Vagina (tissue), 2 donors: ENCODE measurements around the gene SLC9A9.

Experiments
- POLR2A ChIP-seq, 2 donors: fragments of 450-650 bp; IDR thresholded peaks; one replicate each; pipeline ENCODE4 v1.6.1; 2017; ENCODE audit warnings: antibody characterized with exemption in 2 of 2, mild to moderate bottlenecking in 2 of 2, moderate library complexity in 2 of 2
- POLR2AphosphoS5 ChIP-seq, 2 donors: sonication (generic); formaldehyde crosslinking; IDR thresholded peaks; one replicate each; pipeline ENCODE4 v1.9.0; 2017; ENCODE audit warnings: antibody characterized with exemption in 2 of 2, mild to moderate bottlenecking in 2 of 2, low read depth in 1 of 2; ENCODE audit not compliant: insufficient read depth in 1 of 2
- TF ChIP-seq, protein P1 (sequence below), 3 experiments: fragments of 450-650 bp in 2 of 3; fragments of 200-600 bp in 1 of 3; sonication (generic) in 1 of 3; IDR thresholded peaks; one replicate each; pipeline ENCODE4 v1.5.1; 2017 to 2019; ENCODE audit warnings: antibody characterized with exemption in 3 of 3, mild to moderate bottlenecking in 2 of 3, moderate library complexity in 2 of 3

DNA sequence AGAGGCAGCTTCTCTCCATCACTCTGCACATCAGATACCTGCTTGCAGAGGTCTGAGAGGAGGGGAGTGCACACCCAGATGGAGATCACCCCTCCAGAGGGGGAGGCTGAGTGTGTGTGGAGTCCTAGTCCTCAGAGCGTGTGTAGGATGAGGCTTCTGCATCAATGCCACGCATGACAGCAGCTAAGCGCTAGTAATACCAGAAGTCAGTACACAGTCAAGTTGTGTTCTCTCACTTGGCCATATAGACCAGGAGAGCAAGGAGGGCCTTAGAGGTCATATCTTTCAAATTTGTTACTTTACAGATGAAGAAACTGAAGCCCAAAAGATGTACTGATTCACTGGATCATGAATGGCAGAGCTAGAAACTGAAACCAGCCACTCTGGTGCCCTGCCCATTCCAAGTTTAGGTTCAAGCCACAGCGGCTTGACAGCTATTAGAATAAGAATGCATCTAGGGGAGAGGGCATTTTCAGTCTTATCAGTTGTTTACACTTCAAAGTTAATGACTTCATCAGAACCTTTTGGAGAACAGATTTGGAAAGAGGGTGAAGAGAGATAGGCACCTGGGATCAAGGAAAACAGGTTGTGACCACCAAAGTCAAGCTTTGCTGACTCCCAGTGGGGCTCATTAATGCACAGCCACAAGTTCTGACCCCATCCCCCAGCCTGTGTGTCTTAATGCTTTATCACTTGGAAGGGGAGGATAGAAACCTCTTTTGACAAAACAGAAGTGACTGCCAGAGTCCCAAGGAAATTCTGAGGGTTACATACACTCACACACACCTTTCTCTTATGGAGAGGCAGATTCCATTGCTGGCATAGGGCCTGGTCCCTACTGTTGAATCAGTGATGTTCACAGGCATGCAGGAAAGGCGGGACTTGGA lies 418.4 kb downstream of the SLC9A9 start:
- TF ChIP-seq, protein P1, sequence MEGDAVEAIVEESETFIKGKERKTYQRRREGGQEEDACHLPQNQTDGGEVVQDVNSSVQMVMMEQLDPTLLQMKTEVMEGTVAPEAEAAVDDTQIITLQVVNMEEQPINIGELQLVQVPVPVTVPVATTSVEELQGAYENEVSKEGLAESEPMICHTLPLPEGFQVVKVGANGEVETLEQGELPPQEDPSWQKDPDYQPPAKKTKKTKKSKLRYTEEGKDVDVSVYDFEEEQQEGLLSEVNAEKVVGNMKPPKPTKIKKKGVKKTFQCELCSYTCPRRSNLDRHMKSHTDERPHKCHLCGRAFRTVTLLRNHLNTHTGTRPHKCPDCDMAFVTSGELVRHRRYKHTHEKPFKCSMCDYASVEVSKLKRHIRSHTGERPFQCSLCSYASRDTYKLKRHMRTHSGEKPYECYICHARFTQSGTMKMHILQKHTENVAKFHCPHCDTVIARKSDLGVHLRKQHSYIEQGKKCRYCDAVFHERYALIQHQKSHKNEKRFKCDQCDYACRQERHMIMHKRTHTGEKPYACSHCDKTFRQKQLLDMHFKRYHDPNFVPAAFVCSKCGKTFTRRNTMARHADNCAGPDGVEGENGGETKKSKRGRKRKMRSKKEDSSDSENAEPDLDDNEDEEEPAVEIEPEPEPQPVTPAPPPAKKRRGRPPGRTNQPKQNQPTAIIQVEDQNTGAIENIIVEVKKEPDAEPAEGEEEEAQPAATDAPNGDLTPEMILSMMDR (IDR thresholded peaks at IDR 0.05) = no peak
- TF ChIP-seq POLR2A (IDR thresholded peaks at IDR 0.05) (no peak), POLR2AphosphoS5 (IDR thresholded peaks at IDR 0.05; ENCODE audit: insufficient read depth in 1 of 2, low read depth in 1 of 2) (no peak)
